SK-N-SH (cell line): ENCODE results near the gene SLC6A9. TPM values are rescaled to one million over a fixed set of nuclear protein-coding genes. Genes with fewer than 3 reads are reported as not detected.

Source experiments
- CHD2 ChIP-seq: fragments of 150-350 bp; IDR thresholded peaks from 2 replicates; pipeline ENCODE4 v1.6.1; 2018; ENCODE audit warnings: low read length; ENCODE audit not compliant: partially characterized antibody
- EP300 ChIP-seq, 2 experiments: IDR thresholded peaks; 2 replicates each; pipeline versions ENCODE4 v1.4.0 to v1.6.1; 2012; ENCODE audit warnings: borderline replicate concordance in 1 of 2, low read depth in 1 of 2, low read length in 1 of 2
- GABPA ChIP-seq: IDR thresholded peaks from 2 replicates; pipeline ENCODE4 v1.4.0; 2012; ENCODE audit warnings: low read depth, mild to moderate bottlenecking
- GATA2 ChIP-seq: sonication (generic); formaldehyde crosslinking; IDR thresholded peaks from 2 replicates; pipeline ENCODE4 v1.5.0; 2020; ENCODE audit warnings: mild to moderate bottlenecking, missing genetic modification reagents
- MXI1 ChIP-seq: IDR thresholded peaks from 2 replicates; pipeline ENCODE4 v1.6.1; 2012; ENCODE audit warnings: mild to moderate bottlenecking, low read depth, low read length, improper control_type of control experiment
- NRF1 ChIP-seq: IDR thresholded peaks from 2 replicates; pipeline ENCODE4 v1.6.1; 2012; ENCODE audit warnings: low read depth, mild to moderate bottlenecking, low read length
- PBX3 ChIP-seq: IDR thresholded peaks from 2 replicates; pipeline ENCODE4; 2012
- RAD21 ChIP-seq: IDR thresholded peaks from 2 replicates; pipeline ENCODE4 v1.6.1; 2012; ENCODE audit warnings: mild to moderate bottlenecking, low read length
- RCOR1 ChIP-seq: fragments of 150-350 bp; IDR thresholded peaks from 2 replicates; pipeline ENCODE4 v1.6.1; 2017; ENCODE audit warnings: antibody characterized with exemption, low read length
- REST ChIP-seq: IDR thresholded peaks from 2 replicates; pipeline ENCODE4 v1.6.1; 2012; ENCODE audit warnings: mild to moderate bottlenecking, low read depth, low read length, moderate library complexity
- RFX5 ChIP-seq: IDR thresholded peaks from 2 replicates; pipeline ENCODE4 v1.6.1; 2012; ENCODE audit warnings: mild to moderate bottlenecking, improper control_type of control experiment, low read length
- RXRA ChIP-seq: IDR thresholded peaks from 2 replicates; pipeline ENCODE4 v1.4.0; 2012; ENCODE audit warnings: low read depth, mild to moderate bottlenecking, borderline replicate concordance
- SMC3 ChIP-seq: IDR thresholded peaks from 2 replicates; pipeline ENCODE4 v1.6.1; 2012; ENCODE audit warnings: low read depth, low read length, improper control_type of control experiment
- USF1 ChIP-seq: IDR thresholded peaks from 2 replicates; pipeline ENCODE4 v1.4.0; 2012; ENCODE audit warnings: low read depth, borderline replicate concordance
- YY1 ChIP-seq: IDR thresholded peaks from 2 replicates; pipeline ENCODE4 v1.4.0; 2012; ENCODE audit warnings: low read depth, mild to moderate bottlenecking
- polyA plus RNA-seq, 3 experiments: library from polyadenylated mRNA; depleted of rRNA; stranded (reverse); fragments of >200 nt; gene quantifications; 2 replicates each; pipeline ENCODE4 v1.2.3, GENCODE V29; 2012

Gene SLC6A9
- polyA plus RNA-seq, 1 of the 3 experiments (the other 2 are of a cell fraction) = 3.9 TPM

GRCh38 chr1:44029911-44030604 lies 1.2 kb downstream of the SLC6A9 start (continued):
- no peak for TF ChIP-seq REST
- TF ChIP-seq PBX3 = peak; percentile 45
- TF ChIP-seq USF1 = no peak
- TF ChIP-seq NRF1 = no peak
- no peak for TF ChIP-seq RCOR1
- peak; percentile 89 for TF ChIP-seq MXI1
- TF ChIP-seq GATA2 (CRISPR knock-in tag) = no peak
- no peak for TF ChIP-seq EP300 (IDR thresholded peaks at IDR 0.05; ENCODE audit: borderline replicate concordance in 1 of 2, low read depth in 1 of 2, low read length in 1 of 2)
- peak; percentile 68 for TF ChIP-seq CHD2
- peak; percentile 31; the same call in 1 of the 2 replicates for TF ChIP-seq GABPA
- no peak for TF ChIP-seq RAD21
- TF ChIP-seq RXRA = no peak
- TF ChIP-seq RFX5 = no peak
- no peak for TF ChIP-seq SMC3
- TF ChIP-seq YY1 = no peak
